Body of pancreas (tissue), 4 donors: ENCODE results near the gene ARAF.

ENCODE experiments used
- CTCF ChIP-seq, 7 experiments: fragments of 450-650 bp in 4 of 7; fragments of 200-600 bp in 3 of 7; sonication (generic) in 3 of 7; IDR thresholded peaks; one replicate each; pipeline ENCODE4 v1.5.1; 2016 to 2019; ENCODE audit warnings: antibody characterized with exemption in 7 of 7
- POLR2A ChIP-seq, 3 donors: fragments of 450-650 bp; IDR thresholded peaks; one replicate each; pipeline ENCODE4 v1.6.1; 2016; ENCODE audit warnings: antibody characterized with exemption in 3 of 3, mild to moderate bottlenecking in 2 of 3

- no peak for TF ChIP-seq CTCF (IDR thresholded peaks at IDR 0.05)
- no peak for TF ChIP-seq POLR2A (IDR thresholded peaks at IDR 0.05)
These were observed 700 bp downstream of the ARAF start for GRCh38 chrX:47561659-47562151.
